Prostate gland (tissue), 2 donors: ENCODE measurements around the gene TNFRSF11A.

Experiments used
- CTCF ChIP-seq, 4 experiments: fragments of 200-600 bp in 2 of 4; fragments of 450-650 bp in 2 of 4; sonication (generic) in 2 of 4; IDR thresholded peaks; 1 replicate in 3 of 4; 2 replicates in 1 of 4; pipeline ENCODE4 v1.5.1; 2016 to 2019; ENCODE audit warnings: antibody characterized with exemption in 4 of 4, mild to moderate bottlenecking in 2 of 4, moderate library complexity in 2 of 4
- POLR2A ChIP-seq: fragments of 450-650 bp; IDR thresholded peaks from one replicate; pipeline ENCODE4 v1.6.1; 2016; ENCODE audit warnings: antibody characterized with exemption, mild to moderate bottlenecking
- POLR2AphosphoS5 ChIP-seq: sonication (generic); formaldehyde crosslinking; IDR thresholded peaks from one replicate; pipeline ENCODE4 v1.6.1; 2017; ENCODE audit warnings: antibody characterized with exemption

DNA sequence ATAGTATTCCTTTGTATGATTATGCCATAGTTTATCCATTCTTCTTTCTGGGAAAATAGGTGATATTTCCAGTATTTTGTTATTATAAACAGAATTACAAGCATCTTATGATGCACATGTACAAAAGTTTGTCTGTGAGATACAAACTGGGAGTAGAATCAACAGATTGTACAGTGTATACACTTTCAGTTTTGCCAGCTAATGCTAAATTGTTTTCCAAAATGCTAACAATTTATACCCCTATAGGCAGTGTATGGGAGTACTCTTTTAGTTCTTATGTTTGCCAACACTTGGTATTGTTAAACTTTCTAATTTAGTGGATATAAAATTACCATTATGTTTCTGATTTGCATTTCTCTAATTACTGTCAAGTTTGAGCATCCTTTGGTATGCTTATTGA lies 31.0 kb upstream of the TNFRSF11A start:
- TF ChIP-seq CTCF (IDR thresholded peaks at IDR 0.05), result no peak
- no peak for TF ChIP-seq POLR2A
- TF ChIP-seq POLR2AphosphoS5, result no peak
